Measurements from ENCODE around the gene CIAPIN1.
"Not testable (repeated sequence)": the region's sequence is repeated elsewhere in the genome, so short reads cannot be mapped to it uniquely, and the experiment has no call there.

The CIAPIN1 gene

DNA sequence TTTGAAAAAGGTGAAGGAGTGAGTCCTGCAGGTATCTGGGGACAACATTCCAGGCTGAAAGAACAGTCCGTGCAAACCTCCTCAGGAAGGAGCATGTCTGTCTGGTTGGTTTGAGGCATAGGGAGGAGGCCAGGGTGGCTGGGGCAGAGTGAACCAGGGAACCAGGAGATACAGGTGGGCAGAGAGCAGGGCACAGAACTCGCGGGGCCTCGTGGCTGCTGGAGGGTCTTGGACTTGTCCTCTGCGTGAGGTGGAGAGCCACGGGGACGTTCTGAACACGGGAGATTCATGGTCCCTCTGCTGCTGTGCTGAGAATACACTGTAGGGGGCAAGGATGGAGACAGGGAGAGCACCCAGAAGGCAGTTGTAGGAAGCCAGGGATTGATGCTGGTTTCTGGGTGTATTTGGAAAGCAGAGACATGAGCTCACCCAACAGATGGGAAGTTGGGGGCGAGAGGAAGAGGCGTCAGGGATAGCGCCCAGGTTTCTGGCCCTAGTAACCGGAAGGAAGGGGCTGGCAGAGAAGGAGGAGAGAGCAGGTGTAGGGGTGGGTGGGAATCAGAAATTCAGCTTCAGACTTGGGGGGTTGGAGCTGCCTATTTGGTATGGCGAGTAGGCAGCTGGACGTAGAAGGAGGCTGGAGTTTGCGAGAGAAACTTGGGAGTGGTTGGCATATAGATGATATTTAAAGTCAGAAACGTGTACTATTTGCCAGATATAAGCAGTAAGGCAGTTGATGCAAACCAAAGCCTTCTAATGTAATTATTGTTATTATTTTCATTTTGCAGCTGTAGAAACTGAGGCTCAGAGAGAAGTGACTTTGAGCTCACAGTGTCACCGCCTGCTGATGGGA, 43.0 kb downstream of the CIAPIN1 start, which contains the start of gene CCL17:
Gene CCL17 (plus strand): TSS at position 803 of the 853 bp plus-strand sequence. CDS start 9,166 bp downstream, outside the sequence.
- no peak for DNase-seq

DNA sequence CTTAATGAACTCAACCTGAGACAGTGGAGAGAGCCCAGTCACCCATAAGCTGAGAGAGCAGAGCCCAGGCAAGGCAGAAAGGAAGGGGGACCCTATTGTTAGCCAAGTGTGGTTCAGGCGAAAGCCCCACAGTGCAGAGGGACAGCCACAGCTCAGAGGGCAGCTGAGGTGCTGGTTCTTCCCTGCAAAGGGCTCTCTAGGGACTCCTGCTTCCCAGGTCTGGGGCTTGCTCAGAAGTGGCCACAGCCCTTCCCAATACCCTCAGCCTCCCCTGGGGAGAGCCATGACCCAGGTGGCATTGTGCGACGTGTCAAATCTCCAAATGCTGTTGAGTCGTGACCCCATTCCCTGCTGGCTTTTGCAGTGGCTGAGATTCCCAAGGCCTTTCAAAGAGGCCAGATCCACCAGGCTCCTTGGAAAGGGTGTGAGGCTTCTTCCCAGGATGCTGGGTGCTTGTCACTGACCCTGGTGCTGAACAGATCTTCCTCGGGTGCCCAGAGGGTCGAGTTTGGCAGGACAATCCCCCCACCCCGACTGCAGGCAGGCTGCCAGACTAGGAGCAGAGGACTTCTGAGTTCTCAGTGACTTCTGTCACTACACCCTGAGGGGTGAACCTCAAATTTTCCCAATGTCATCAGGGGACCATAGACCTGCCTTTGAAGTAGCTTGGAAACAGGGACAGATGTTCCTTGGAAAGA, 45.1 kb downstream of the CIAPIN1 start:
- DNase-seq = no peak

DNA sequence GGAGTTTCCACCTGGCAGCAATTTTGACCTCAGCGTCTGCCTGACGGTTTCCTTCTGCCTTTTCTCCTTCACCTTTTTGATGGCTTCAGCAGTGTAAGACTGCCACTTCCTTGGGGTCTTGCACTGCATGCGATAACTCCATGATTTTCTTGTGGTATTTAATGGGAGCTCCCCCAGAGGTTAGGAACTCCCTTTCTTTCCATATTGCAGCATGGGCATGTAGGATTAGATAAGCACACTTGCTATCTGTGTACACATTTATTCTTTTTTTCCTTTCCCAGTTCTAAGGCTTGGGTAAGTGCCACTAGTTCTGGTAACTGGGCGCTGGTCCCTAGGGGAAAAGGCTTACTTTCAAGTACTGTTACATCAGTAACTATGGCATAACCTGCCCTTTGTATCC, 49.7 kb downstream of the CIAPIN1 start:
- not testable (repeated sequence) for DNase-seq

DNA sequence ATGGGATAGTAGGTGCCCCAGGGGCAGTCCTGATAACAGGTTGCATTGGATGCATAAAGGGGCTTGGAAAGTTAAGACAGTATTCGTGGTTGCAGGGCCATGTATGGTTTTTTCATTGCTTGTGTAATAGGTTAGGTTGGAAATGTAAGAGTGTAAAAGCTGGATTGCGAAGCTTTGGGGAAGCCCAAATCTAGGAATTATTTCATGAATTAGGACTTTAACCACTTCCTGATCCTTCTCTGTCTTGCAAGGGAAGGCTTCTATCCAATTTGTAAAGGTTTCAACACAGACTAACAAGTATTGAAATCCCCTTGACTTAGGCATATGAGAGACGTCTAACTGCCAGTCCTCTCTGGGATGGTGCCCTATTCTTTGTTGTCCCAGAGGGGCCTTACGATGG, 50.4 kb downstream of the CIAPIN1 start:
- no peak for DNase-seq

DNA sequence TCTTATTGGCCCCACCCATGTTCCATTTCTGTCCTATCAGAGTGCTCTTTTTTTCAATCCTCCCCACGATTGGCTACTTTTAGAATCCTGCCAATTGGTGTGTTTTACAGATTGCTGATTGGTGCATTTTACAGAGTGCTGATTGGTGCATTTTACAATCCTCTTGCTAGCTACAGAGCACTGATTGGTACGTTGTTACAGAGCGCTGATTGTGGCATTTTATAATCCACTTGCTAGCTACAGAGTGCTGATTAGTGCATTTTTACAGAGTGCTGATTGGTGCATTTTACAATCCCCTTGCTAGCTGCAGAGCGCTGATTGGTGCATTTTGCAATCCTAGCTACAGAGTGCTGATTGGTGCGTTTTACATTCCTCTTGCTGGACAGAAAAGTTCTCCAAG, 52.2 kb downstream of the CIAPIN1 start:
- DNase-seq = no peak

DNA sequence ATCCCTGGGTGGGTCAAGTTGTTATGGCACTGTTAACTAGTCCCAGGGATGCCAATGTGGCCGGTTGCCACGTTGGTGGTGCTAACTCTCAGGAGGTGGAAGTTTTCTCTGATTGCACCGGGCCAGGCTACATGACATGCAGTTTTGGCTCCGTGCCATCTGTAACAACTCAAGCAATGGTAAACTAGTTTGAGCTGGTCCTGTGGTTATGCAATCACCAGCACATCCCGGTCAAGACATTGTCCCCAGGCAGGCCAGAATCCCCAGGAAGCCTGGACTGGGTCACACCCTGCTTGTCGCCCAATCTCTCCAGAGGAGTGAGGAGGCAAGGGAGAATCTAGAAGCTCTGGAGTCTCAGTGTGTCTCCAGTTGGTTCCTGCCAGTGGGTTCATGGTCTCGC, 52.7 kb downstream of the CIAPIN1 start:
- DNase-seq = no peak

DNA sequence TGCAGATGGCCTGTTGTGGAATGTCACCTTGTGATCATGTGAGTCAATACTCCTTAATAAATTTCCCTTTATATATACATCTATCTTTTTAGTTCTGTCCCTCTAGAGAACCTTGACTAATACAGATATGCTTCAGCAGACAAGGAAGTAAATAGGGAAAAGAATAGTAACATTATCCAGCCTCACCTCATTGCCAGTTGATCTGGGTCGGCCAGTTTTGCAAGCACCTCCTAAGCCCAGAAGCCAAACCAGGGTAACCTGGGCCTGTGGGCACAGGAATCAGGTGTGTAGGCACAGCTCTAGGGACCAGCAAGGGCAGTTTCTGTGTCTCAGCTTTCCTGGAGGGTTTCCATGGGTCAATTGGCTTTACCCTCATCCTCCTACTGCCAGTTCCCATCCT, 54.5 kb downstream of the CIAPIN1 start:
- no peak for DNase-seq

DNA sequence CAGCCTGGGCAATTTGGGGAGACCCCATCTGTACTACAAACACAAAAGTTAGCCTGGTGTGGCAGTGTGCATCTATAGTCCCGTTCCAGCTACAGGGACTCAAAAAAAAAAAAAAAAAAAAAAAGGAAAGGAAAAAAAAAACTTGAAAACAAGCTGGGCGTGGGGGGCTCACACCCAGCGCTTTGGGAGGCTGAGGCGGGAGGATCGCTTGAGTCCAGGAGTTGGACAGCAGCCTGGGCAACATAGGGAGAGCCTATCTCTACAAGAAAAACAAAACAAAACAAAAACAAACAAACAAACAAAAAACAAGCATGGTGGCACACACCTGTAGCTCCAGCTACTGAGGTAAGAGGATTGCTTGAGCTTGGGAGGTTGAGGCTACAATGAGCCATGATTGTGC, 55.5 kb downstream of the CIAPIN1 start:
- DNase-seq = no peak

DNA sequence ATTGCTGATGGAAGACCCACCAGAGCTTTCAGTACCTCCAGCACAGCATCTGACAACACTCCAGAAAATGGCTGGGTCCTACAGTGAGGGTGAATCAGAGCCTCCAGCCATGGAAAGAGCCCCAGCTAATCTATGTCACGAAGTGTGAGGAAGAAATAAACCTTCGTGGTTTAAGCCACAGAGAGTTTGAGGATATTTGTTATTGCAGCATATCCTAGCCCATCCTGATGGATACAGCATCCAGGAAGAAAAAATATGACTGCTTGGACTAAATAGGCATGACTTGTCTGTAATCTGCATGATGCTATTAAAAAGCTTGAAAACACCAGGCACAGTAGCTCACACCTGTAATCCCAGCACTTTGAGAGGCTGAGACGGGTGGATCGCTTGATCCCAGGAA, 55.9 kb downstream of the CIAPIN1 start:
- DNase-seq = no peak

DNA sequence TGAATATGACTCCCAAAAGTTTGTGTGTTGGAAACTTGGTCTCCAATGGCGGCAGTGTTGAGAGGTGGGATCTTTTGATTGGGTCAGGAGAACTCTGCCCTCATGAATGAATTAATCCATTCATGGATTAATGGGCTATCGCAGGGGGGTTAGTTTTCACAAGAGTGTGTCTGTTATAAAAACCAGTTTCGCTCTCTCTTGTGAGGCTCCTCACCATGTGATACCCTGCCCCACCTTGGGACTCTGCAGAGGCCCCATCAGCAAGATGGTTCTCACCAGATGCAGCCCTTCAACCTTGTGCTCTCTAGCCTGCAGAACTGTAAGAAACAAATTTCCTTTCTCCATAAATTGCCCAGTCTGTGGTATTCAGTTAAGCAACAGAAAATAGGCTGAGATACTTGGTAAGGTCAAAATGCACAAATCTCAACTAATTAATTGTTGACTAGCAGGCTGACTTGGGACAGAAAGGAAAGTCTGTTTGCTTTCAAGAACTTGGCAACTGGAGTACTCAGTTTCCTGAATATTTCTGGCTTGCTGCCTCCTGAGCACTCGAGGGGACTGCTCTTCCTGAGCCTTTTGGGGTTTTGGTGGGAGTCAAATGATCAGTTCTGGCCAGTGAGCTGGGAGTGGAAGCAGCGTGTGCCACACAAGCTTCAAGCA, 56.4 kb downstream of the CIAPIN1 start:
- DNase-seq = no peak

DNA sequence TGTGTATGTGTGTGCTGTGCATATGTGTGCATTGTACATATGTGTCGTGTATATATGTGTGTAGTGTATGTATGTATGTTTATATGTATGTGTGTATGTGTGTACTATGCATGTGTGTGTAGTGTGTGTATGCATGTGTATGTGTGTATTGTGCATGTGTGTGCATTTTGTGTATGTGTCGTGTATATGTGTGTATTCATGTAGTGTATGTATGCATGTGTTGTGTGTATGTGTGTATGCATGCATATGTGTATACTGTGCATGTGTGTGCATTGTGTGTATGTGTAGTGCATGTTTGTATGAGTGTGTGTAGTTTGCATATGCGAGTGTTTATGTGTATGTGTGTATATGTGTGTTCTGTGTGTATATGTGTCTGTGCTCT, 58.1 kb downstream of the CIAPIN1 start:
- no peak for DNase-seq

DNA sequence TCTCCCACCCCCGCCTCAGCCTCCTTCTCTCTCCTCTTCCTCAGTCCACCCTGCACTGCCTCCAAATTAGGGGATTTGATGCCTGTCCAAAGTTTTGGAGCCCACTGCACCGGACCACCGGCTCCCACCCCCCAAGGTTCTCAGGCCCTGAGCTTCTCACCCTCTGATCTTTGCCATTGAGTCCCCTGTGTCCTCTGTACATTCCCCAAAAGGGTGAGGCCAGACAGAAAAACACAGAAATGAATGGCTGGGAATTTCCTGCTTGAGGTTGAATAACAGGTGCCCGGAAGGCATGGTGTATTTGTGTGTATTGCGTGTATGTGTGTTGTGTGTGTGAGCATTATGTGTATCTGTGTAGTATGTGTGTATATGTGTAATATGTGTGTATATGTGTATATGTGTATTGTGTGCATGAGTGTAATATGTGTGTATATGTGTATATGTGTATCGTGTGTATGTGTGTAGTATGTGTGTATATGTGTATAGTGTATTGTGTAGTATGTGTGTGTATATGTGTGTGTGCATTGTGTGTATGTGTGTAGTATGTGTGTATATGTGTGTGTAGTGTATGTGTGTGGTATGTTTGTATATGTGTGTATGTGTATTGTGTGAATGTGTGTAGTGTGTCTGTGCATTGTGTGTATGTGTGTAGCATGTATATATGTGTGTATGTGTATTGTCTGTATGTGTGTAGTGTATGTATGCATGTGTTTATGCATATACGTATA, 58.7 kb downstream of the CIAPIN1 start:
- no peak for DNase-seq

DNA sequence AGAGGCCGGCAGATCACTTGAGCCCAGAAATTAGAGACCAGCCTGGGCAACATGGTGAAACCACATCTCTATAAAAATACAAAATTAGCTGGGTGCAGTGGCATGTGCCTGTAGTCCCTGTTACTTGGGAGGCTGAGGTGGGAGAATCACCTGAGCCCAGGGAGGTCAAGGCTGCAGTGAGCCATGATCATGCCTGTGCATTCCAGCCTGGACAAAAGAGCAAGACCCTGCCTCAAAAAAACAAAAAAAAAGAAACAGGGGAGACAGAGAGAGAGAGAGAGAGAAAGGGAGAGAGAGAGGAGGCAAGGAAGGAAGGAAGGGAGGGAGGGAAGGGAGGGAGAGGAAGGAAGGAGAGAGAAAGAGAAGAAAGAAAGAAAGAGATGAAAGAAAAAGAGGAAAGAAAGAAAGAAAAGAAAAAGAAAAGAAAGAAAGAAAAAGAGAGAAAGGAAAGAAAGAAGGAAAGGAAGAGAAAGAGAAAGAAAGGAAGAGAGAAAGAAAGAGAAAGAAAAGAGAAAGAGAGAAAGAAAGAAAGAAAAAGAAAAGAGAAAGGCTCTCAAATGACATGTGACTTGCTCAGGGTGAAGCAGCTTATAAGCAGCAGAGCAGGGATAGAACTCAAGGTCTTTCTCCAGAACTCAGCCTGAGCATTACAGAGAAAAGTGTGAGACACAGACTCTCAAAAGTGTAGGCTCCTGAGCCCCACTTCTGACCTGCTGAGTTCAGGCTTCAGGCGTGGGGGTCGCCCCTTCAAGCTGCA, 59.4 kb downstream of the CIAPIN1 start:
- DNase-seq = no peak

DNA sequence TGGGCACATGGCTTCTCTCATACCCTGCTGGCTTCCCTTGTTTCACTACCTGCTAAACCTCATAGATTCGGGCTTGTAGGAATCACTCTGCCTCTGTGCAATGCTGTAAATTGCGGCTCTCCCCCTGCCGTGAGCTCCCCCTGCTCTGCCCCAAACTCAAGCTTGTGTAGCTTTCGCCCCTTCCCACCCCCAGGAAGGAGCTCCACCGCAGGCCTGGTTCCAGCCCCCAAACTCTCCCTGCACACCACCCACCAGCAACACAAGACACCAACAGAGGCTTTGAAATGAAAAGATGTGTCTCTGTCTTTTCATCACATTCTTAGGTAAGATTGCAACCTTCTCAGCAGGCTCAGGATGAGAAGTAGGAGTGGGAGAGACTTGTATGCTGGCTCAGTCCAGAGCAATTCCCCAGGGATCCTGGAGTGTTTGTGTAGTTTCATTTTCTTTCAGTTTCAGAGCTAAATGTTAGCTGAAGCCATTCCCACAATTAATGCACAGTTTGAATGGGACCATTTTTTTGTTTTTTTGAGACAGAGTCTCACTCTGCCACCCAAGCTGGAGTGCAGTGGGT, 60.7 kb downstream of the CIAPIN1 start:
- DNase-seq = no peak

DNA sequence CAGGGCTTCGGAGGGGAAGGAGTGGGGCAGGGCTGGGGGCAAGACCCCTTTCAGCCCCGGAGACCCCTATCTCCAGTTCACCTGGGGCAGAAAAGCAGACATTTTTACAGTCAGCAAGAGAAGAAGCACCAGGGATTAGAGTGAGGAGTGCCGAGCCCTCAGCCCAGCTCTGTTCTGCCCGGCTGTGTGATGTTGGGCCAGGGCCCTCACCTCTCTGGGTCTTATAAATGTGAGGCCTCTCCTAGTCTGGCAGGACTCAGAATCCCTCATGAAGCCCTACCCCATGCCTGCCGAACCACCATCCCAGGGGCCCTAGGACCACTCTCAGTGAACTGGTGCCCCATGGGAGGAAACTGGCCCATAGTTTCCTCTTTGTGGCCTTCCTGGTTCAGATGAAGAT, 62.1 kb downstream of the CIAPIN1 start:
- DNase-seq = no peak

DNA sequence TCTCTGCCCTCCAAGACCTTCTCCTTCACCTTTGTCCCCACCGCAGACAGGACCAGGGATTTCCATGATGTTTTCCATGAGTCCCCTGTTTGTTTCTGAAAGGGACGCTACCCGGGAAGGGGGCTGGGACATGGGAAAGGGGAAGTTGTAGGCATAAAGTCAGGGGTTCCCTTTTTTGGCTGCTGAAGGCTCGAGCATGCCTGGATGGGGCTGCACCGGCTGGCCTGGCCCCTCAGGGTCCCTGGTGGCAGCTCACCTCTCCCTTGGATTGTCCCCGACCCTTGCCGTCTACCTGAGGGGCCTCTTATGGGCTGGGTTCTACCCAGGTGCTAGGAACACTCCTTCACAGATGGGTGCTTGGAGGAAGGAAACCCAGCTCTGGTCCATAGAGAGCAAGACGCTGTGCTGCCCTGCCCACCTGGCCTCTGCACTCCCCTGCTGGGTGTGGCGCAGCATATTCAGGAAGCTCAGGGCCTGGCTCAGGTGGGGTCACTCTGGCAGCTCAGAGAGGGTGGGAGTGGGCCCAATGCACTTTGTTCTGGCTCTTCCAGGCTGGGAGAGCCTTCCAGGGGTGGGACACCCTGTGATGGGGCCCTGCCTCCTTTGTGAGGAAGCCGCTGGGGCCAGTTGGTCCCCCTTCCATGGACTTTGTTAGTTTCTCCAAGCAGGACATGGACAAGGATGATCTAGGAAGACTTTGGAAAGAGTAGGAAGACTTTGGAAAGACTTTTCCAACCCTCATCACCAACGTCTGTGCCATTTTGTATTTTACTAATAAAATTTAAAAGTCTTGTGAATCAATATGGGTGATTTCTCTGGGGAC, 62.7 kb downstream of the CIAPIN1 start:
- no peak for DNase-seq

DNA sequence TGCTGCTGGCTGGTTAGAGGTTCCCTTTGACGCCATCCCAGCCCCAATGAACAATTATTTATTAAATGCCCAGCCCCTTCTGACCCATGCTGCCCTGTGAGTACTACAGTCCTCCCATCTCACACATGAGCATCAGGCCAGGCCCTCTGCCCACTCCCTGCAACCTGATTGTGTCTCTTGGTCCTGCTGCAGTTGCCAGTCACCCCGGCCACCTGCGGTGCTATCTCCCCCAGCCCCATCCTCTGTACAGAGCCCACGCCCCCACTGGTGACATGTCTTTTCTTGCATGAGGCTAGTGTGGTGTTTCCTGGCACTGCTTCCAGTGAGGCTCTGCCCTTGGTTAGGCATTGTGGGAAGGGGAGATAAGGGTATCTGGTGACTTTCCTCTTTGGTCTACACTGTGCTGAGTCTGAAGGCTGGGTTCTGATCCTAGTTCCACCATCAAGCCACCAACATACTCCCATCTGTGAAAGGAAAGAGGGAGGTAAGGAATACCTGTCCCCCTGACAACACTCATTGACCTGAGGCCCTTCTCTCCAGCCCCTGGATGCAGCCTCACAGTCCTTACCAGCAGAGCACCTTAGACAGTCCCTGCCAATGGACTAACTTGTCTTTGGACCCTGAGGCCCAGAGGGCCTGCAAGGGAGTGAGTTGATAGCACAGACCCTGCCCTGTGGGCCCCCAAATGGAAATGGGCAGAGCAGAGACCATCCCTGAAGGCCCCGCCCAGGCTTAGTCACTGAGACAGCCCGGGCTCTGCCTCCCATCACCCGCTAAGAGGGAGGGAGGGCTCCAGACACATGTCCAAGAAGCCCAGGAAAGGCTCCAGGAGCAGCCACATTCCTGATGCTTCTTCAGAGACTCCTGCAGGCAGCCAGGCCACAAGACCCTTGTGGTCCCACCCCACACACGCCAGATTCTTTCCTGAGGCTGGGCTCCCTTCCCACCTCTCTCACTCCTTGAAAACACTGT, 63.6 kb downstream of the CIAPIN1 start:
- DNase-seq = no peak

DNA sequence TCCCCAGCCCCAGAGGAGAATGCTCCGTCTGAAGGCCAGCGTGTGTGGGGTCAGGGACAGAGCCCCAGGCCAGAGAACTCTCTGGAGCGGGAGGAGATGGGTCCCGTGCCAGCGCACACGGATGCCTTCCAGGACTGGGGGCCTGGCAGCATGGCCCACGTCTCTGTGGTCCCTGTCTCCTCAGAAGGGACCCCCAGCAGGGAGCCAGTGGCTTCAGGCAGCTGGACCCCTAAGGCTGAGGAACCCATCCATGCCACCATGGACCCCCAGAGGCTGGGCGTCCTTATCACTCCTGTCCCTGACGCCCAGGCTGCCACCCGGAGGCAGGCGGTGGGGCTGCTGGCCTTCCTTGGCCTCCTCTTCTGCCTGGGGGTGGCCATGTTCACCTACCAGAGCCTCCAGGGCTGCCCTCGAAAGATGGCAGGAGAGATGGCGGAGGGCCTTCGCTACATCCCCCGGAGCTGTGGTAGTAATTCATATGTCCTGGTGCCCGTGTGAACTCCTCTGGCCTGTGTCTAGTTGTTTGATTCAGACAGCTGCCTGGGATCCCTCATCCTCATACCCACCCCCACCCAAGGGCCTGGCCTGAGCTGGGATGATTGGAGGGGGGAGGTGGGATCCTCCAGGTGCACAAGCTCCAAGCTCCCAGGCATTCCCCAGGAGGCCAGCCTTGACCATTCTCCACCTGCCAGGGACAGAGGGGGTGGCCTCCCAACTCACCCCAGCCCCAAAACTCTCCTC, 64.5 kb downstream of the CIAPIN1 start:
- no peak for DNase-seq

All from stimulated activated CD4-positive, alpha-beta T cell treated with anti-CD3 and anti-CD28 coated beads, Interleukin-15, amount 100 ng/mL, for 24 hours (primary cell).